NCI-H1105 (cell line): ENCODE measurements around the gene RAB3B.
"Not testable (repeated sequence)": the region's sequence is repeated elsewhere in the genome, so short reads cannot be mapped to it uniquely, and the experiment has no call there.

Source experiments
- DNase-seq: peaks from one replicate; lab custom pipeline; 2025; lab: John Stamatoyannopoulos, UW

RAB3B gene

GRCh38 chr1:51989582-51990477 is 670 bp downstream of the RAB3B start:
- DNase-seq: no peak

GRCh38 chr1:51988254-51988653 is 2.2 kb downstream of the RAB3B start:
- DNase-seq: no peak

DNA sequence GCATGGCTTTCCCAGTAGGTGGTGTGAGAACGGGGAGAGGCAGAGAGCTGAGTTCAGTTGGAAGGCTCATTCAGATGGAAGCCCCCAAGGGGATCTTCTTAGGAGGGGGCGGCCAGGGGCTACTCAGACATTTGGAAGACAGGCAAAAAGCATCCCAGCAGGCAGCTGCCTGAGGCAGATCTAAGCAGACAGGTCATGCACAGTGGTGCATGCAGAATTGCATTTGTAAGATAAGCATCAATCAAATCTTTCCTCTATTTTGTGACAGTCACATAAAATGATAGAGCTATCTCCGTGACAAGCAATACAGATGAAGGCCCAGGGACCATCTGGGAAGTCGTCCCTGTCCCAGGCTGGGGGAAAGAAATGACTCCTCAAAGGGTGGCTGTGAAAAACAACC is 3.8 kb downstream of the RAB3B start:
- DNase-seq: no peak

DNA sequence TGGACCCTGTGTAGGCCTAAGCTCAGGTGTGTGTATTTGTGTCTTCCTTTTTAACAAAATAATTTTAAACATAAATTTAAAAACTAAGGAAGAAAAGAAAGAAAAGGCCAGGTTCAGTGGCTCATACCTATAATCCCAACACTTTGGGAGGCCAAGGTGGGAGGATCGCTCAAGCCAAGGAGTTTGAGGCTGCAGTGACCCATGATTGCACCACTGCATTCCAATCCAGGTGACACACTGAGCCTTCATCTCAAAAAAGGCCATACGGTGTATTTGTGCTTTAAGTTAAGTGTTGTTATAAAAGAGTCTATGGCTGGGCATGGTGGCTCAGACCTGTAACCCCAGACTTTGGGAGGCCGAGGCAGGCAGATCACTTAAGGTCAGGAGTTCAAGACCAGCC is 8.3 kb downstream of the RAB3B start:
- DNase-seq: no peak

DNA sequence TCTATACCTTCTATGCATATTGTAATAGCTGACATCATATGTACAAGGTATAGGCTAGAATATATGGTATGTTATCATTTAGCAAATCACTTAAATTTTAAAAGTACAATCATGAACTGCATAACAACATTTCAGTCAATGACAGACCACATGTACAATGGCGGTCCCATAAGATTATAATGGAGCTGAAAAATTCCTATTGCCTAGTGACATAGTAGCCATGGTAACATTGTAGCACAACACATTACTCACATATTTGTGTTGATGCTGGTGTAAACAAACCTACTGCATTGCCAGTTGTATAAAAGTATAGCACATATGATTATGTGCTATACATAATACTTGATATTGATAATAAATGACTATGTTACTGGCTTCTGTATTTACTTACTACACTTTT is 8.9 kb downstream of the RAB3B start:
- DNase-seq: no peak

- DNase-seq: no peak
Observed at GRCh38 chr1:51978099-51978498, 12.4 kb downstream of the RAB3B start.

- DNase-seq: no peak
Observed at GRCh38 chr1:51976846-51977602, 13.5 kb downstream of the RAB3B start.

DNA sequence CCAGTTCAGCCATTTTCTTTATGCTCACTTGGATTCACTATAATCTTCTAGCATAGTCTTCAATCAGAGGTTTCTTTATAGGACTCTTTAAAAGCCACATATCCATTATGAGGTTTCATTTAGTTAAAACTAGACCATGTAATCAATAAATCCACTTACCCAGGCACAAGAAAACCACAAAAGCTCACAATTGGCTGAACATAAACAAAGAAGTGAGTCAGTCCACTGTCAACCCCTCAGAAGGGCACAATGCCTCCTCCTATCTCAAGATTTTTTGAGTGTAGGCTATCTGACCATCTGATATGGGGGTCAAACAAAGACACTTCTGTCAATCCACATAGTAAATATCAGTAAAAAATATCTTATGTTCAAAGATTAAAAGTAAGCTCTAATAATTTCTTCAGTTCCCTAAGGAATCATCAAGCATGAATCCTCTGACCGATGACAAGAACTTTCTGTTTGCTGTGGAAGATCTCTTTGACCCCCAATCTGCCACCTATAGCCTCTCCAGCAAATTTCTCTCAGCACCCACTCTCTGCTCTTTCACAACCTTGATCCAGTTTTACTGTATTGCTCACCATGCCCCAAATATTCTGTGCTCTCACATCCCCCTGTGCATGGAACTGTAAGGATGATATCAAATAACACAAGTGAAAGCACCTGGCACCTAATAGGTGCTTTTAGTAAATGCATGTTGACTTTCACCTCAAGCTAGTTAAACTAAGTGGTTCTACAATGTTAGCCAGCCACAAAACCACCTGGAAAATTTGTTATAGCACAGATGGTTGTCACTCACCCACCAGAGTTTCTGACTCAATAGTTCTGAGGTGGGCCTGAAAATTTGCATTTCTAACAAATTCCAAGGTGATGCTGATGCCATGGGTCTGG is 16.7 kb downstream of the RAB3B start:
- peak; percentile 67 for DNase-seq

DNA sequence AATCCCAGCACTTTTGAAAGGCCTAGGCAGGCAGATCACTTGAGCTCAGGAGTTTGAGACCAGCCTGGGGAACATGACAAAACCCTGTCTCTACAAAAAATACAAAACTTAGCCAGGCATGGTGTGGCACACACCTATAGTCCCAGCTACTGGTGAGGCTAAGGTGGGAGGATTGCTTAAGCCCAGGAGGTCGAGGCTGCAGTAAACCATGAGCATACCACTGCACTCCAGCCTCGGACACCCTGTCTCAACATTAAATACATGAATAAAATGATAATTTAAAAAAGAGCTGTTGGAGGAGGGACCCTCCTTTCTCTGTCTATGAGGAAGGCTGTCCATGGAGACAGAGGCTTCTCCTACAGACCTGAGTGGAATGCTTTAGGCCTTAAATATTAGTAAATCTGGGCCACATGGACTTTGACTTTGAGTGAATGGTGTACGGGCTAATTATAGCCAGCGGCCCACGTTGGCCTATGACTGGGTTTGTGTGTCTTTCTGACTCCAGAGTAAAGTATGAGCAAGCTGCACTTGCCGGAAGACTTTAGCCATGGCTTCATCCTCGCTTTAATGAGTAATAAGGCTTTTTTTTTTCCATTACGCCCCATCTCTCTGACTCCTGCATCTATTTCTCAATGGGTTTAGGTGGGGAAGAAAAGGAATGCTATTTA is 21.3 kb downstream of the RAB3B start:
- no peak for DNase-seq

DNA sequence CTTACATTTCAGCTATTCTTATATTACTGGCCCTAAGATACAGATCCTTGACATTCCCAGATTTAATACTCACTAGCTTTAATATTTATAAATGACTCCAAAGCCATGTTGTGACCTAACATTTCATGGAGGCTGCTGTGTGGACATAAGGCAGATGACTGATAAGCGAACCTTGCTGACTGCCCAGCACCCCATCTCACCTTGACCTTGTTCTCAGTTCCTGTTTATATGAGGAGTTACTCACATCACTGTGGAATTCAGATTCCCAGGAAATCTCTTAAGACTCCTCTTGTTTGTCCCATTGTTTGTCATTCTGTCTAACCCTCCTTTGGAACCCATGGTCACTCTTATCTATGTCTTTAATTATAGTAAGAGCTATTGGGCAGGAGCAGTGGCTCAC is 21.9 kb downstream of the RAB3B start:
- no peak for DNase-seq

DNA sequence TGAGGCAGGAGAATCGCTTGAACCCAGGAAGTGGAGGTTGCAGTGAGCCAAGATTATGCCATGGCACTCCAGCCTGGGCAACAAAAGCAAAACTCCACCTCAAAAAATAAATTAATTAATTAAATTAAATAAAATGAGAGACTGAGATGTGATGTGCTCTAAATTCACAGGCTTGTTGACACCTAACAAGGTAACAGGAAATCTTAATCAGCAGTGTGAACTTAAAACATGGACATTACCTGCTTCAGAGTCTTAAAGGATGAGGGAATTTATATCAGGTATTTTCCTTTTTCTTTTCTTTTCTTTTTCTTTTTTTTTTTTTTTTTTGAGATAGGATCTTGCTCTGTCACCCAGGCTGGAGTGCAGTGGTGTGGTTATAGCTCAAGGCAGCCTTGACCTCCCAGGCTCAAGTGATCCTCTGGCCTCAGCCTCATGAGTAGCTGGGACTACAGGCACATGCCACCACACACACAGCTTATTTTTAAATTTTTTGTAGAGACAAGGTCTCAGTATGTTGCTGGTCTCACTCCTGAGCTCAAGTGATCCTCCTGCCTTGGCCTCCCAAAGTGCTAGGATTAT is 23.2 kb downstream of the RAB3B start:
- not testable (repeated sequence) for DNase-seq

- no peak for DNase-seq
Observed at GRCh38 chr1:51966559-51966958, 23.9 kb downstream of the RAB3B start.

GRCh38 chr1:51964309-51964696 is 26.2 kb downstream of the RAB3B start:
- DNase-seq: no peak

GRCh38 chr1:51963592-51964308 is 26.8 kb downstream of the RAB3B start:
- DNase-seq: no peak

- DNase-seq: no peak
Observed at GRCh38 chr1:51962486-51963356, 27.8 kb downstream of the RAB3B start.

- DNase-seq: no peak
Observed at GRCh38 chr1:51961954-51962353, 28.5 kb downstream of the RAB3B start.

DNA sequence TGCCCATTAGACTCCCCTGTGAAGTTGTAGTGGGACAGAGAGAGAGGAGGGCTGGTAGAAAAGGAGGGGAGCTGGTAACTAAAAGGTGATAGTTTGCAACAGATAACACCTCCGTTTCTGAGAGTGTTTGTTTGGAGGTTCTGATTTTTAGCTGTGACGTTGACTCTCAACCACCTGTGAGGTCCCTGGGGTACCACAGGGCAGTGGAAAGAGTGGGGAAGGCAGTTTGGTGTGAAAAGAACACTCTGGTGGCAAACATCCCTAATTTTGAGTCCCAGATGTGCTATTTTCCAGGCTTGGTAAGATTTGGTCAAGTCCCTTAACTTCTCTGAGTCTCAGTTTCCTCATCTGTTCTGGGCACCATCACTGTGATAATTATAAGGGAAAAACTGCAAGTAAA is 29.3 kb downstream of the RAB3B start:
- no peak for DNase-seq

DNA sequence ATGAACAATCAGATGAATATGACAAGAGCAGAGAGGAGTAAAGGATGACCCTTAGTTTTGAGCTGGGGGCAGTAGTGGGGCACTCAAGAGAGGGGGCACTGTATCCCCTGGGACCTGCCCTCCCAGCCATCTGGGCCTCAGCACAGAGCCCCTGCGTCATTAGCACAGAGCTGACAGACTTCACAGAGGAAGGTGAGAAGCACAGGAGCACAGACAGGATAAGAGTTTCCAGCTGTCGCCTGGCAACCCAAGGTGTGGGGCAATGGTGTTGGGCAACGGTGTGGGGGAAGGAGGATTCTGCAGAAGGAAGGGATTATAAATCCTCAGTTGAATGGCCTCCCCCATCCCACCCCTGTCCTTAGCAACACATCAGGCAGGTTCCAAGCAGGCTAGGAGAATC is 30.2 kb downstream of the RAB3B start:
- no peak for DNase-seq

DNA sequence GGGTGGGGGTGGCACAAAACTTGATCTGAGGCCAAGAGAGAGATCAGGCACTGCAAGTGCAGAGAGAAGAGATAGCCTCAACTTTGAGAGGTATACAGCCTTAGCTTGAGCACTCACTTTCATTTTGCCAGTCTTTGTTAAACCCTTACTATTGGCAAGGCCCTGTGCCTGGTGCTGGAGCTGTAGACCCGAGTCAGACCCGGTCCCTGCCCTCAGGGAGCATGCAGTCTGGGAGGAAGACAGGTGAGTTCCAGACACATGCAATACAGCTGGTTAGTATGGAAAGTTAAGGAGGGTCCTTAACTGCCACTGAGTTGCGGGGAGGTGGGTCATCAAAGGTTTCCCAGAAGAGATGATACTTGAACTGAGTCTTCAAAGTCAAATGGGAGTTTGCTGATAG is 31.7 kb downstream of the RAB3B start:
- no peak for DNase-seq

DNA sequence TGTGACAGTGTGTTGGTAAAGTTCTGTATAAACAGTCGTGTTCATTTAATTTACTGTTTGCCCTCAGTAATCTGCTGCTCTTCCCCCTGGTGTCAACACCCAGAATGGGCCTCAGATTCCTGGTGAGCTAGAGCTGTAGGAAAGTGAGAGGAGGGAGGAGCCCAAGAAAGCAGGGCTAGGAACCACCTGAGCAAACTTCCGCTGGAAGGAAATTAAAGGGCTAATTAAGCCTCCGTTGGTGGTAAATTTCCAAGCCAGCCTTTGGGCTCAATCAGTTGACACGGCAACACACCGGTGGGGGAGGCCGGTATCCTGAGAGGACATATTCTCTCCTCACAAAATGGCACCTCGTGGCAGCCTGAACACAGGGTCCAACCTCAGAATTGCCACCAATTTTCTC is 32.9 kb downstream of the RAB3B start:
- DNase-seq: peak; percentile 79
